Measurements from ENCODE around the gene KRT4. TPM values are rescaled to one million over a fixed set of nuclear protein-coding genes. Genes with fewer than 3 reads are reported as not detected.

The KRT4 gene
- total RNA-seq, 2 experiments from 2014 or later: not detected

GRCh38 chr12:52818887-52819420, 5.0 kb upstream of the KRT4 start:
- ATAC-seq (ENCODE audit: poor library complexity): no peak
- H3K9me3 Mint-ChIP-seq: no peaks in the 10 kb centered on the region
- peaks cover 13% of the 10 kb centered on the region for H3K4me1 Mint-ChIP-seq (ENCODE audit: low read depth)
- CTCF ChIA-PET: no interaction called here
- H3K27me3 ChIP-seq (ENCODE audit: control insufficient read depth in 1 of 2, insufficient read depth in 2 of 2, low read length in 2 of 2): peaks cover 0 to 3% of the 10 kb centered on the region in 2 experiments
- no peak for TF ChIP-seq CTCF (IDR thresholded peaks at IDR 0.05)
- H3K4me1 ChIP-seq (ENCODE audit: insufficient read depth, low read length): peaks cover 5% of the 10 kb centered on the region
- H3K9me3 ChIP-seq (ENCODE audit: control insufficient read depth in 1 of 2, insufficient read depth in 1 of 2, low read length in 2 of 2): no peaks in the 10 kb centered on the region
- H3K36me3 Mint-ChIP-seq (ENCODE audit: low read depth): no peaks in the 10 kb centered on the region
- no peak overlapping the region for H3K4me3 Mint-ChIP-seq
- no peak overlapping the region for H3K27ac ChIP-seq (ENCODE audit: low read depth in 1 of 2, low read length in 2 of 2)
- POLR2A ChIA-PET: interaction anchor here (0.9 kb wide), 1 partner anchor 447 kb away, joined by 4 read pairs; no protein-coding TSS in a partner anchor
- H3K27ac Mint-ChIP-seq: no peak overlapping the region
- intact Hi-C loops (cut with DNase I, micrococcal nuclease): no loop called here
- no peak overlapping the region for H3K4me3 ChIP-seq (ENCODE audit: low read length)
- H3K27me3 Mint-ChIP-seq: no peaks in the 10 kb centered on the region
- no peaks in the 10 kb centered on the region for H3K36me3 ChIP-seq (ENCODE audit: insufficient read depth, low read length)
- DNase-seq: no peak

GRCh38 chr12:52818388-52818787, 4.5 kb upstream of the KRT4 start:
- intact Hi-C loops (cut with DNase I, micrococcal nuclease): no loop called here
- H3K27me3 Mint-ChIP-seq: no peaks in the 10 kb centered on the region

GRCh38 chr12:52817699-52818238, 3.9 kb upstream of the KRT4 start:
- no peak overlapping the region for H3K27ac Mint-ChIP-seq

More at GRCh38 chr12:52818388-52818787, 4.5 kb upstream of the KRT4 start:
- H3K27ac Mint-ChIP-seq: no peak overlapping the region
- no peaks in the 10 kb centered on the region for H3K9me3 Mint-ChIP-seq
- Histone ChIP-seq H3K4me3 (ENCODE audit: low read length) (no peak overlapping the region), H3K36me3 (ENCODE audit: insufficient read depth, low read length) (no peaks in the 10 kb centered on the region), H3K27me3 (ENCODE audit: control insufficient read depth in 1 of 2, insufficient read depth in 2 of 2, low read length in 2 of 2) (peaks cover 0 to 3% of the 10 kb centered on the region in 2 experiments), H3K9me3 (ENCODE audit: control insufficient read depth in 1 of 2, insufficient read depth in 1 of 2, low read length in 2 of 2) (no peaks in the 10 kb centered on the region), H3K27ac (ENCODE audit: low read depth in 1 of 2, low read length in 2 of 2) (no peak overlapping the region), H3K4me1 (ENCODE audit: insufficient read depth, low read length) (peaks cover 5% of the 10 kb centered on the region)
- POLR2A ChIA-PET: interaction anchor here (0.8 to 1.5 kb wide), 2 partner anchors 10 to 24 kb away, joined by 3 to 4 read pairs; no protein-coding TSS in a partner anchor
- H3K4me1 Mint-ChIP-seq (ENCODE audit: low read depth): peaks cover 13% of the 10 kb centered on the region
- H3K36me3 Mint-ChIP-seq (ENCODE audit: low read depth): no peaks in the 10 kb centered on the region
- no peak overlapping the region for H3K4me3 Mint-ChIP-seq
- no peak for TF ChIP-seq CTCF (IDR thresholded peaks at IDR 0.05)
- no peak for DNase-seq
- ATAC-seq (ENCODE audit: poor library complexity): no peak
- CTCF ChIA-PET: no interaction called here

More at GRCh38 chr12:52817699-52818238, 3.9 kb upstream of the KRT4 start:
- no peak for TF ChIP-seq CTCF (IDR thresholded peaks at IDR 0.05)
- Histone ChIP-seq H3K36me3 (ENCODE audit: insufficient read depth, low read length) (no peaks in the 10 kb centered on the region), H3K4me1 (ENCODE audit: insufficient read depth, low read length) (peaks cover 5% of the 10 kb centered on the region), H3K4me3 (ENCODE audit: low read length) (no peak overlapping the region), H3K27me3 (ENCODE audit: control insufficient read depth in 1 of 2, insufficient read depth in 2 of 2, low read length in 2 of 2) (peaks cover 0 to 3% of the 10 kb centered on the region in 2 experiments), H3K27ac (ENCODE audit: low read depth in 1 of 2, low read length in 2 of 2) (no peak overlapping the region), H3K9me3 (ENCODE audit: control insufficient read depth in 1 of 2, insufficient read depth in 1 of 2, low read length in 2 of 2) (no peaks in the 10 kb centered on the region)
- no peaks in the 10 kb centered on the region for H3K27me3 Mint-ChIP-seq
- POLR2A ChIA-PET: interaction anchor here (0.7 to 1.5 kb wide), 3 partner anchors 9 to 56 kb away, joined by 3 to 4 read pairs (median 3); no protein-coding TSS in a partner anchor
- peaks cover 13% of the 10 kb centered on the region for H3K4me1 Mint-ChIP-seq (ENCODE audit: low read depth)
- ATAC-seq (ENCODE audit: poor library complexity) (peak; percentile 44), DNase-seq (no peak)
- H3K9me3 Mint-ChIP-seq: no peaks in the 10 kb centered on the region
- CTCF ChIA-PET: interaction anchor here (0.6 kb wide), 1 partner anchor 17 kb away, joined by 3 read pairs; no protein-coding TSS in a partner anchor
- intact Hi-C loops (cut with DNase I, micrococcal nuclease): no loop called here
- no peak overlapping the region for H3K4me3 Mint-ChIP-seq
- H3K36me3 Mint-ChIP-seq (ENCODE audit: low read depth): no peaks in the 10 kb centered on the region
